ENCODE results near the gene CEND1.

Gene CEND1

DNA sequence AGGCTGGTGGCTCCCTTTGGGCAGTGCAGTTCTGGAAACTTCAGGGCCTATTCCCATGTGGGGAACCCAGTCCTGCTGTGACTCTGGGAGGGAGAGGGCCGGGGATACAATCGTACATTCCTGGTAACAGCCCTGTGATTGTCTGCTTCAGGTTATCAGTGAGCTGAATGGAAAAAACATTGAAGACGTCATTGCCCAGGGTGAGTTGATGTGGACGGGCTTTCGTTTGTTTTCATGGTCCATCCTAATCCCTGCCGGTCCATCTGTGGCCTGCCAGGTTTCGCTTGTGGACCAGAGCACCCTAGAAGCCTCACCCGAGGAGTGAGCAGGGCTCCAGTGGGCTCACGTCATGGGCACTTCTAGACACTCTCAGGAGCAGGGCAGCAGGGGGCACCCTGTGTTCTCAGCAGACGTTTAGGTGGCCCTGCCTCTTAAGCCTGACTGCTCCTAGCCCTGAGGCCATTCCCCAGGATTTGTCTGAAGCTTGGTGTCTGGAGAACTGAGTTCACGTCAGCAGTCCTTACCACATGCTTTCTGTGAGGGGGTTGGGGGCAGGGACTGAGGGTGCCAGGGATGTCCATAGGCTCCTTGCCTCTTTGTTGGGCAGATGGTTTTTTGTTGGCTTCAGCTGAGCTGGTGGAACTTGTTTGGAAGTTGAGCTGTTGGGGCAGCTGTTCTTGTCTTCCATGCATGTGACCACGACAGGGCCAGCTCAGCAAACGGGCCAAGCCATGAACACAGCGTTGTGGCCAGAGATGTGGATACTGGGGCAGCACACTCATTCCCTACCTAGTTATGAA, 21.8 kb upstream of the CEND1 start:
- no peak for DNase-seq

- DNase-seq: no peak
These were observed 20.2 kb upstream of the CEND1 start for GRCh38 chr11:810040-810567.

GRCh38 chr11:809287-810039, 19.6 kb upstream of the CEND1 start, which contains the start of gene RPLP2:
TSS of gene RPLP2 (plus strand) at chr11:809967. CDS start at chr11:810235, 268 bp downstream.
- peak; percentile 95 to 98 (median 96) for DNase-seq

DNA sequence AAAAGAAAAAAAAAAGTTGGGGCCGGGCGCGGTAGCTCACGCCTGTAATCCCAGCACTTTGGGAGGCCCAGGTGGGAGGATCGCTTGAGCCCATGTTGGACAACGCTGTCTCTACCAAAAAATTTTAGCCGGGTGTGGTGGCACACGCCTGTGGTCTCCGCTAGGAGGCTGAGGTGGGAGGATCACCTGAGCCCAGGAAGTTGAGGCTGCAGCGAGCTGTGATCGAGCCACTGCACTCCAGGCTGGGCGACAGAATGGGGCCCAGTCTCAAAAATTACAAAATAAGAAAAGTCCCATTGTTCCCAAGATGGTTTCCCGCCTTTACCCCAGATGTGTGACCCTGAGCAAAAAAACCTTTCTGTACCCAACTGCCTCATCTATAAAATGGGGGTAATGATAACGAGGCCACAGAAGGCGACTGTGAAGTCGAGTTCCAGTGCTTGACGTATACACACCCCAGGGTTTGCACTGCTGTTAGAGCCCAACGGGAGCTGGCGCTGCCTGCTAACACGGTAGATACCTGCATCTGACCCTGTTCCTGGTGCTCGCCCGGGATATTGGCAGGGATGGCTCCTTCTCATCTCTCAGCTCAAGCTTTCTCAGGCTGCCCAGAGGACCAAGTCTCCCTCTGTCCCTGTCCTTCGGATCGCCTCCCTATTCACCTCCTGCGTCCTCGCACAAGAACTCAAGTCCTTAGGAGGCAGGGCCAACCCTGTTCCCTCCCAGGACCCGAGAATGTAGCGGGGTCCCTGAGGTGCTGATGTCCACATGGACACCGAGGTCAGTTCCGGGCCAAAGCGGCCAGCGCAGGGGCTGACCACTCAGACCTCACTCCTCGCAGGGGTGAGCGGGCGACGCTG, 18.8 kb upstream of the CEND1 start:
- no peak for DNase-seq

DNA sequence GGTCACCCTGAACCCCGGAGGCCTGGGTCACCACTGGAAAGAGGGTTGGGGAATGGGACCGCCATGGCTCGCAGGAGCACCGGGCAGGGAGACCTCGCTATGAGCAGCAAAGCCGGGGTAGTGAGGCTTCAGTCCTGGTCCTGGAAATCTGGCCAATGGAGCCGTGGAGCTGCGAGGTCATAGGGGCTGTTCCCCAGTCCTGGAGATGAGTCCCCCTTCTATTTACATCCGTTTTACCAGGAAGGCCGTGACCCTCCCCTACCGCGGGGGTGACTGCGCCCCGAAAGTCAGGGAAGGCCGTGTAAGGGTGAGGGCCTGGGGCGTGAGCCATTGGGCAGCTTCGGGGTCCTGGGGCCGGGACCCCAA, 14.7 kb upstream of the CEND1 start:
- DNase-seq: no peak

DNA sequence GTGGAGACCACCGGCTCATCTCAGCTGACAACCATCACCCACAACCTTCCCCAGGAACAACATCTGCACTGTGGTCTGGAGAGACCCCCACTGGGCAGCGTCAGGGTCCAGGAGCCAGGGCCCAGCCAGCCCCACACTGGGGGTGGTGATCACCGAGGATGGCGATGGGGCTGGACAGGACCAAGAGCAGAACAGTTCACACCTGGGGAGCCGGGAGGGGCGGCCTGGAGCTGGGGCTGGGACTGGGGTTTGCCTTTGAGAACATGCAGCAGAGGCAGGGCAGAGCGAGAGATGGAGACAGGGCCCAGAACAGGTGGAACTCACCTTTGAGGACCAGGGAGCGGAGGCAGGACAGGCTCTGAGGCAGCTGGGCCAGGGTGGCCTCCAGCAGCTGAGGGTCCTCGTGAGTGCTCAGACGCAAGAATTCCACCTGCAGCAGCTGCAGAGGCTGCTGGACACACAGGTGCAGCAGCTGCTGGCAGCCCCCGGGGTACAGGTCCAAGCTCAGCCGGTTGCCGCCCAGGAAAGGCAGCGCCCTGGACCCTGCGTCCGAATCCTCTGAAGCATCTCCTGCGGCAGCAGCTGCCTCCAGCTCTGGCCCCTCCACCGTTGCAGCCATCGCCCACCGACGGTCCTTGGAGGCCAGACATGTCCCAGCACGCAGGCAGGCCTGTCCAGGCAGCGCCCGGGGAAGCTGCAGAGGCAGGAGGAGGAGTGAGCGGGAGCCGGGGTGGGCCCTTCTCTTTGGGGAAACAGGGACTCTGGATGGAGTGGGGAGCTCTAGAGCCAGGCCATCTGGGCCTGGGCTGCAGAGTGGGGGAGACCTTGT, 14.1 kb upstream of the CEND1 start:
- no peak for DNase-seq

DNA sequence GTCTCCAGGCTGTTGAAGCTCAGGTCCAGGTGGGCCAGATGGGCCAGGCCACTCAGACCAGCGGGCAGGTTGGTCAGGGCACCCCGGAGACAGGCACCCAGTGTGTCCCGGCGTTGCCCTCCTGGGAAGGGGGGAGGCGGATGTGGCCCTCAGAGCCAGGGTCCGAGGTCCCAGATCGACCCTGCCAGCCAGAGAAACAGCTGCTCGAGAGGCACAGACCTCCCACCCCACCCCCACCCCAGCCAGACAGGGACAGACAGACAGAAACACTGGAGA, 13.5 kb upstream of the CEND1 start:
- no peak for DNase-seq

GRCh38 chr11:802693-803466, 13.0 kb upstream of the CEND1 start:
- no peak for DNase-seq

GRCh38 chr11:802018-802617, 12.2 kb upstream of the CEND1 start:
- DNase-seq: no peak

GRCh38 chr11:801097-801780, 11.3 kb upstream of the CEND1 start:
- no peak for DNase-seq

DNA sequence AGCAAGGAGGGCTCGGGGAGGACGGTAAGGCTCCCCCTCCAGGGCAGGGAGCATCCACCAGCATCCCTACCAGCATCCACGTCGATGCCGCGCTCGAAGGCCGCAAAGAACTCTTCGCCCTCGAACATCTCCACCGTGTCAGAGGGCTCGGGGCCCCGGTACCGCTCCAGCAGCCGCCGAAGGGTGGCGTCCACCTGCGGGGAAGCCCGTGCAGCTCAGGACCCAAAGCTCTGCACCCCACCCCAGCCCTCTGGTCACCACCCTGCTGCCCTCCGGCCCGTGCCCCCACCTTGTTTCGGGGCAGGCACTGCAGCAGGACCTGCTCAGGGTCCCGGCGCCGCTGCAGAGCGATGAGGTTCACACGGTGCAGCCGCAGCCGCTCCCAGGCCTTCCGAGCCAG, 10.6 kb upstream of the CEND1 start:
- no peak for DNase-seq

DNA sequence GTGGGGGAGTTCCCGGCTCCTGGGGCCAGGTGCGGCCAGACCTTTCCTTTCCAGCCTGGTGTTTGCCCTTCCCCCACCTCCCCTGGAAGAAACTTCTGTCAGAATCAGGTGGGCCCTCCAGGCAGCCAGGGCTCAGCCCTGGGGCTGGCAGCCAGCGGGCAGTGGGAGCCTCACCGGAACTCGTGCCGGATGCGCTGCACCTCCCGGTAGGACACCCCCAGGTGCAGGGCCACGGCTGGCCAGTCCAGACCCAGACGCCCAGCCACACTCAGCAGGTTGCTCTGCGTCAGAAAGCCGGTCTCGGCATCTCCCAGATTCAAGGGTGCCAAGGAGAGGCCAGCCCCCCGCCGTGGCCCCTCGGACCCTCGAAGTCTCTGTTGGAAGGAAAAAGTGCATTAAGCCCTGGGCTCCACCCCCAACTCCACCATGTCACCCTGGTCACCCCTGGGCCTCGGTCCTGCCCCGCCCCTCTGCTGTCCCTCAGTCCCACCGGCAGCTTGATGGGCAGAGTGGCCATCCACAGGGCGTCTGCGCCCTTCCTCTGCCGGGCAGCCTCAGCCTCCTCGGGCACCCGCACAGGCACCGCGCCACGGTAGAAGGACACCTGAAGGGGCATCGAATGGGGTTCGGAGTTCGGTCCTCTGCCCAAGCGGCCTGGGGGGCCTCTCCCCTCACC, 9.9 kb upstream of the CEND1 start:
- DNase-seq: no peak

GRCh38 chr11:798093-798713, 8.3 kb upstream of the CEND1 start, which contains the start of gene SLC25A22:
TSS of gene SLC25A22 (minus strand) at chr11:798281. CDS start at chr11:795006, 3,275 bp downstream.
- DNase-seq: peak; percentile 65 to 76 (median 74)

DNA sequence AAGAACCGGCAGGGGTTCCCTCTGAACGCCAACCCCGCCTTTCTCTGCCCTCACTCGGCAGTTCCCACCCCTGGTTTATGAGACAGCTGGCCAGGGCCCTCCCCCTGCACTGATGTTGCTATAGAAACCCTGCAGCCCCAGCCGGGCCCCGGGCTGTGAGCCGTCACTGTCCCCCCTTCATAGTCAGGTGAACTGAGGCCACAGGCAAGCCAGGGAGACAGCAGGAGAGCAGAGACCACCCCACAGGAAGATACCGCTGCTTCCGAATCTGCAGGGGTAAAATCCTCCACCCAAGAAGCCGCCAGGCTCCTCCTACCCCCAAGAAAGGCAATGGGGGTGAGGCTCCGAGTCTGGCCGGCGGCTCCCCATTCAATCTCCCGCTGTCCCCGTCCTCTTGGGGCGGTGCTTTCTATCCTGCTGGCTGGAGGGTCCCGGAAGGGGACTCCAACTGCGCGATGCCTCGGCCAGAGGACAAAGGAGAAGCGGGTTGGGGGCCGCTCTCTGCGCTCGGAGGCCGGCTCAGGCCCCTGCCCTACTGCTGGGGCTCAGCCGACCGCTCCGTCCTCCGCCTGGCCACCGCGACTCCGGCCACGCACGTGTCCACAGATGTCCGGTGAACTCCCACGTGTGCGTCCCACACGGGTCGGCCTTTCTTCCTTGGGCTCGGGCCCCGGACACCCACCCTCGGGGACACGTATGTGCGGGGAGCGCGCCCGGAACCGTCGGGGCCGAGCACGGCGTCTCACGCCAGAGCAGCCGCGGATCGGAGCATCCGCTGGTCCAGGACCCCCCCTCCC, 7.6 kb upstream of the CEND1 start:
- DNase-seq: peak; percentile 52 to 70 (median 60)

- DNase-seq: no peak
These were observed 6.8 kb upstream of the CEND1 start for GRCh38 chr11:796565-797295.

- peak; percentile 74 to 84 (median 76) for DNase-seq
These were observed 6.0 kb upstream of the CEND1 start for GRCh38 chr11:795634-796564.

Measured in activated CD4-positive, CD25-positive, alpha-beta regulatory T cell (primary cell).